Measurements from ENCODE around the gene MORC1.

MORC1 gene

GRCh38 chr3:109045271-109046040 is 72.5 kb downstream of the MORC1 start:
- Histone ChIP-seq H3K4me3 (replicated peaks; ENCODE audit: low read depth, low read length) (no peak overlapping the region), H3K36me3 (ENCODE audit: control insufficient read depth, insufficient read depth, low read length) (no peaks in the 10 kb centered on the region), H3K27me3 (replicated peaks; ENCODE audit: control insufficient read depth, insufficient read depth, low read length) (no peaks in the 10 kb centered on the region)
- DNase-seq (ENCODE audit: extremely low read depth, insufficient read length): no peak
- TF ChIP-seq CTCF (IDR thresholded peaks at IDR 0.05; ENCODE audit: insufficient read depth, low read length, poor library complexity, severe bottlenecking): no peak

- Histone ChIP-seq H3K36me3 (ENCODE audit: control insufficient read depth, insufficient read depth, low read length) (no peaks in the 10 kb centered on the region), H3K4me3 (replicated peaks; ENCODE audit: low read depth, low read length) (no peak overlapping the region), H3K27me3 (replicated peaks; ENCODE audit: control insufficient read depth, insufficient read depth, low read length) (no peaks in the 10 kb centered on the region)
- TF ChIP-seq CTCF (IDR thresholded peaks at IDR 0.05; ENCODE audit: insufficient read depth, low read length, poor library complexity, severe bottlenecking): no peak
- no peak for DNase-seq (ENCODE audit: extremely low read depth, insufficient read length)
Observed at GRCh38 chr3:109035082-109035481, 82.9 kb downstream of the MORC1 start.

GRCh38 chr3:109033000-109033660 is 84.8 kb downstream of the MORC1 start:
- no peak for DNase-seq (ENCODE audit: extremely low read depth, insufficient read length)
- Histone ChIP-seq H3K27me3 (replicated peaks; ENCODE audit: control insufficient read depth, insufficient read depth, low read length) (no peaks in the 10 kb centered on the region), H3K4me3 (replicated peaks; ENCODE audit: low read depth, low read length) (no peak overlapping the region), H3K36me3 (ENCODE audit: control insufficient read depth, insufficient read depth, low read length) (no peaks in the 10 kb centered on the region)
- no peak for TF ChIP-seq CTCF (IDR thresholded peaks at IDR 0.05; ENCODE audit: insufficient read depth, low read length, poor library complexity, severe bottlenecking)

- no peaks in the 10 kb centered on the region for H3K27me3 ChIP-seq (replicated peaks; ENCODE audit: control insufficient read depth, insufficient read depth, low read length)
- TF ChIP-seq CTCF (IDR thresholded peaks at IDR 0.05; ENCODE audit: insufficient read depth, low read length, poor library complexity, severe bottlenecking): no peak
- no peaks in the 10 kb centered on the region for H3K36me3 ChIP-seq (ENCODE audit: control insufficient read depth, insufficient read depth, low read length)
- DNase-seq (ENCODE audit: extremely low read depth, insufficient read length): no peak
- H3K4me3 ChIP-seq (replicated peaks; ENCODE audit: low read depth, low read length): no peak overlapping the region
Observed at GRCh38 chr3:109028753-109029152, 89.2 kb downstream of the MORC1 start.

- TF ChIP-seq CTCF (IDR thresholded peaks at IDR 0.05; ENCODE audit: insufficient read depth, low read length, poor library complexity, severe bottlenecking): no peak
- DNase-seq (ENCODE audit: extremely low read depth, insufficient read length): no peak
- Histone ChIP-seq H3K27me3 (replicated peaks; ENCODE audit: control insufficient read depth, insufficient read depth, low read length) (no peaks in the 10 kb centered on the region), H3K4me3 (replicated peaks; ENCODE audit: low read depth, low read length) (no peak overlapping the region), H3K36me3 (ENCODE audit: control insufficient read depth, insufficient read depth, low read length) (no peaks in the 10 kb centered on the region)
Observed at GRCh38 chr3:109026821-109027220, 91.1 kb downstream of the MORC1 start.

All from GM06990 (cell line).